COR-L47 (cell line): Measurements from ENCODE around the gene DBF4B.
"Not testable (repeated sequence)": the region's sequence is repeated elsewhere in the genome, so short reads cannot be mapped to it uniquely, and the experiment has no call there.

ENCODE experiments used
- DNase-seq: peaks from one replicate; lab custom pipeline; 2025; lab: John Stamatoyannopoulos, UW

The DBF4B gene

DNA sequence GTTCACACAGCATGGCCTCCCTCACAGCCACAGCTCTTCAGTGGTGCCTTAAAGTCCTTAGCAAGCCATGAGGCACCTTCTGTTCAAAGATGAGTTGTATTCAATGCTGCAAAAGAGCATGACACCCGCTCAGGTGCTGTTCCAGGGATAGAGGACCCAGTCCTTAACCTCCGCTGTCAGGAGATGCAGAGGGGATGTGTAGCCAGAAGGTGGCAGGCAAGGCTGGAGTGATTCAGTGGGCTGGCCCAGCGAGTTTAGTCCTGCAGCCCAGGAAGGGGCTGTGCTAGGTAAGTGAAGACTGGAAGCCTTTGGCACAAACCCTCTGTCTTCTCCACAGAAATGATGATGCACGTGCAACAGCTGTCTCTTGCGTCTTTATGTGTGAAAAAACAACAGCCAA lies 25.3 kb downstream of the DBF4B start:
- DNase-seq = no peak

DNA sequence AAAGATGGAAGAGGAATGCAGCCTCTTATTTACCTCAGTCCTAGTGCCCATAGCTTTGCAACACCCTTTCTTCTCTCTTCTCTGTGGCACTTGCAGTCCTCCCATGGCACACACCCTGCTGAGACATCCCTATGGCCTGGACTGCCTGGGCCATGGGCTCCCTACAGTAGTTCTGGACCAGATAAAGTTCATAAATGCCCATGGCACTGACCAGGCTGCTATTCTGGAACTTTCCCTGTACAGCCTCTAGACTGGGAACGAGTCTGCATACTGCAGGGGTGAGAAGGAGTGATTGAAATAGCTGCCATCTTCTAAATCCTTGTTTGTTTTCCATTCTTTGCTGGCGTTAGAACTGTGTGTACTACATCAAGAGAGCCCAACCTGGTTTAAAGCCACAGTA lies 25.8 kb downstream of the DBF4B start:
- DNase-seq = no peak

DNA sequence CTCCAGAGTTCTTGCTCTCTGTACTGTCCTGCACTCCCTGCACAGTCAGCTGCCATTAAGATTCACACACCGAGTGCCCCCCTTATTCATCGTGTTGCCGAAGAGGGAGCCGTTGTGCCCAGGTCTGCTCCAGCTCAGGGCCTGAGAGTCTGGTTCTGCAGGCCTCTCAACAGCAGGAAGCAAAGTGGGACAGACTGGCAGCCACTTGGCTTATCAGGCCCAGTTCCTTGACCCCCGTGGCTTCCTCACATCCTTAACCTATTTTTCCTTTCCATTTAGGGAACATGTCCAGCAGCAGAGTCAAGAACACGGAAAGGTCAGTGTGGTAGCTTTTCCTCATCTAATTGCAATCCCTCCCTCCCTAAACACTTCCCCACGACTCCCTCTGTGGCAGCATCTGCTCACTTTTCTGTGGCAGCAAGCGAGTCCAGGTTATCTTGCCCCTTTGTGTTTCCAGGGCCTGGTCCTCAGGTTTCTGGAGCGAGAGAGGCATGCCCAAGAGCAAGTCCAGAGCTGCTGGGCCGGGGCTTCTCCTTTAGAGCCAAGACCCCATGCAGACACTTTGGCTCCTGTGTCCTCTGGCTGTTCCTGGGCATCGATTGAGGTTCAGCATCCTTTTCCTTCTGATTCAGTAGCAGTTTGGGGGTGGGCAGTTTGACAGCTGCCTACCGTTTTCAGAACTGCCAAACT lies 28.2 kb downstream of the DBF4B start:
- no peak for DNase-seq

DNA sequence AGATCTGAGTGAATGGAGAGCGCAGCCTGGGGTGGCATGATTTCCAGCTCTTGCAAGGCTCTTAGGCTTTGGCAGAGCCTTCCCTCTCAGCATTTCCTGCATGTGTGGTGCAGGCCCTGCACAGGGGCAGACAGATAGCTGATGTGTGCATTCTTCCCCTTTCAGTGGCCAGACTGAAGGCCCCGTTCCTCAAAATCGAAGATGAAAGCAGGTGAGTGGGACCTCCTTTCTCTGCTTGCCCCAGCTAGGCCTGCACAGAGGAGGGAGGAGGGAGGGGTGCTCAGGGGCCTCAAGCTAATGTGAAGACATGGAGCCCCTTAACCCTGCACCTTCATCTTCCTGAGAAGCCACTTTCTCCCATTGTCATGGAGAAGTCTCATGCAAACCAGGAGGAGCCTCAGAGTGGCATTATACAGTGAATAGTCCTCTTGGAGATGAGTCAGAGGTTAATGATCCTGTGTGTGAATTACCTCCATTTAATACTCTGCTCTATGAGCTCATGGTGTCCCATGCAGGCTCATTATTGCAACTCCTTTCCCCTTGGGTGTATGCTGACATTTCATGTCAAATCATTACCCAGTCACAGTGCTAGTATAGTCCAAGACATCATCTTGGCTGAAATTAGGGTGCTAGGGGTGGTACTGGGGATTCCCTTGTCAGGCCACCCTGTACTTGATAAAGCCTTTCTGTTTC lies 29.9 kb downstream of the DBF4B start:
- DNase-seq = no peak

DNA sequence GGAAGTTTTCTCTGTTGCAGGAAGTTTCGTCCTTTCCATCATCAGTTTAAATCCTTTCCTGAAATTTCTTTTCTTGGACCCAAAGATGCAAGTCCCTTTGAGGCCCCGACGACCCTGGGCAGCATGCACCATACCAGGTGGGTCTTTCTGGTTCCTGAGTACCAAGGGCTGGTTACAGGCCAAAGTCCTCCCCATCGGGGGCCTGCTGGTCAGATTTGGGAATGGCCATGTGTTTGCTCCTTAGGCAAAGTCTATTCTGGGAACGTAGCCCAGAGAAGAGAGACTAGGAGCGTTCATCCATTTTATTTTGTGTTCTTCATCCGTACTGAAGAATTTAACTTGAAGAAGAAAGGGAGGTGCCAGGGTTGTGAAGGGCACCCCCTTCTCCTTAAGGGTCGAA lies 32.9 kb downstream of the DBF4B start:
- no peak for DNase-seq

DNA sequence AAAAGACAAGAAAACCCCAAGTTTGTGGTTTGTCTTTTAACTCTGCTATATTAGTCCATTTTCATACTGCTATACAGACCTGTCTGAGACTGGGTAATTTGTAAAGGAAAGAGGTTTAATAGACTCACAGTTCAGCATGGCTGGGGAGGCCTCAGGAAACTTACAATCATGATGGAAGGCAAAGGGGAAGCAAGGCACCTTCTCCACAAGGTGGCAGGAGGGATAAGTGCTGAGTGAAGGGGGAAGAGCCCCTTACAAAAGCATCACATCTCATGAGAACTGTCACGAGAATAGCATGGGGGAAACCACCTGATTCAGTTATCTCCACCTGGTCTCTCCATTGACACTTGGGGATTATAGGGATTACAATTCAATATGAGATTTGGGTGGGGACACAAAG lies 36.8 kb downstream of the DBF4B start:
- no peak for DNase-seq

DNA sequence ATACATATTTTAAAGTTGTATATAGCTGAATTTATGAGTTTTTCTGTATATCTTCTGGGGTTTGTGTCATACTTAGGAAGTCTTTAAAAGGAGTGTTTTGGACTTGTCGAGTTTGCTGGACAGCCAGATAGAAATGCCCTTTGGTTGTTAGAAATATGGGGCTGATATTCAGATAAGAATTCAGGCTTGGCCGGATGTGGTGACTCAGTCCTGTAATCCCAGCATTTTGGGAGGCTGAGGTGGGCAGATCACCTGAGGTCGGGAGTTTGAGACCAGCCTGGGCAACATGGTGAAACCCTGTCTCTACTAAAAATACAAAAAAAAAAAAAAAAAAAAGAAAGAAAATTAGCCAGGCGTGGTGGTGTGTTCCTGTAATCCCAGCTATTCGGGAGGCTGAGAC lies 37.3 kb downstream of the DBF4B start:
- not testable (repeated sequence) for DNase-seq

DNA sequence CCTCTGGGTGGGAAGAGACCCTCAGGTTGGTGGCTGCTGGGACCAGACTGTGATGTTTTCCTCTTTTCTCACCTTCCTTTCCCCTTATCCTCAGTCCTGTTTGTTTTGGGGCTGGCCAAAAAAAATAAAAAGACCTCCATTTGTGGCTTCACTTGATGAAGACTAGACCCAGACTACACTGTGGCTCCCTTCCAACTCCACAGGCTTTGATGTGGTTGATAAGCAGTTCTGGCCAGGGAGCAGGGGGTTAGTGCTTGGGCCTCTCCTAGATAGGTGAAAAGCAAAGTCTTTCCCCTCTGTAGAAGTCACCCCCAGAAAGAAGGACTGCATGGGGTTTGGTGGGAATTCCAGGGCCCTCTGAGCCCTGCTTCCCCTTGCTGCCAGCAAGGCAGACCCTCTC lies 39.1 kb downstream of the DBF4B start:
- DNase-seq = no peak

DNA sequence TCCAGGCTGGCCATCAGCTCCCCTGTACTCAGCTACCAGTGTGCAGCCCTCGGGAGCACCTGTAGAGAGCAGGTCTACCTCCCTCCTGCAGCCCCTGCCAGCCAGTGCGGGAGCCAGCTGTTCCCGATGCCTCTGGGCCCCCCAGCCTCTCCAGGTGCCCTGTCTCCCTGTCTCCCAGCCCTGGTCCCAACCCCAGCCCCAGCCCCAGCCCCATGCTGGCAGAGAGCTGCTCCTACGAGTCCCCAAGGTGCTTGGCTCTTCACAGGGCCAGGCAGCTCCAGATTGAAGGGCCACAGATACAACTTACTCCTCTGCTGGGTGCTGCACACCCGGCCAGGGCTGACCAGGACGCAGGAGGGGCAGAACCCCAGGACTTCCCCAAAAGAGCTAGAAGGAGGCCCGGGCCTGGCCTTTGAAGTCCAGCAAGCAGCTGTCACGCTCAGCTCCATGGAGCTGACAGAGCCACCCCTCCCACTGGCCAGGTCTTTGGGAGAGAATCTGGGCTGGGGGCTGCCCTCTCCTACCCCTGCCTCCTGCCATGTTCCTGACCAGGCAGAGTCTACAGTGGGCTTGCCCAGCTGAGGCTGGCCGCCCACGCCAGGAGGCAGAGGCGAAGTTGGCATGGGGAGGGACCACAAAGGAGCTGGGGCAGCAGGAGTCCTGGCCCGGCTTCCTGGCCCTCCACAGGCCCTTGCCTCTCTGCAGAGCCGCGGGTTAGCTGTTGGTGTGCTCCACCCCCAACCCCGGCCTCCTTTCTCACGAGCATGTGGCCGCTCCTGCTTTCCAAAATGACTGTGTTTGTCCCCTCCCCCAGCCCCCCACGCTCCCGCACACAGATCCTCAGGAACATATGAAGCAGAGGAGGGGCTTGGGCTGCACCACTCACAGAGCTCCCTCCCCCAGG lies 40.9 kb downstream of the DBF4B start:
- DNase-seq = no peak

DNA sequence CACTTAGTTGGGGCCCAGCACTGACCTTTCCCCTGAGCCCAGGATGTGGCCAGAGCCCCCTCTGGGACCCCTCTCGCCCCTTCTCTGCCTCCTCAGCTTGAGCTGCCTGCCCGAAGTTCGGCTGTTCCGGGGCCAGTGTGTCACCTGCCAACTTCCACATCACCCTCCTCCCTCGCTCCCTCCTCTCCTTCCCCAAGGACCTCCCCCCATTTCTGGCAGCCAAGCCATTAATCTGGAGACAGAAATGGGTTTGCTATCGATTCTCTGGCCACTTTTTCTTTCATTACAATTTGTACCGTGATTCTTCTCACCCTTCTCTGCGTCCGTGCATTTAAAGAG lies 41.5 kb downstream of the DBF4B start:
- no peak for DNase-seq

DNA sequence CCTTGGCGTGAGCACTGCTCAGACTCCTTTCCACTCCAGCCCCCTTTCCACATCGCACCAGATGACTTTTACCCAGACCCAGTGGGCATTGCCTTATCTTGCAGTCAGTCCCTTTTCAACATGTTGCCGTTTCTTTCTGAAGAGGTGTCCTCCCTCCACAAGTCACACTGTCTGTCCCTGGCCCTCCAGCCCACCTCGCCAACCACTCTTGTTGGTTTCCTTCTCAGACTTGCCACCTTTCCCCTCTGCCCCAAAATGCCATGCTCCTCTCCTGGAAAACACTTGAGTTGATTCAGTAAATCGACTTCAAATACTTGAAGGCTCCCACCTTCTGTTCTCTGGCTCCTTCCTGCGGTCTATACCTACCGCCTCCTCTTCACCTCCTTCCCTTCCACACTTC lies 42.9 kb downstream of the DBF4B start:
- no peak for DNase-seq

DNA sequence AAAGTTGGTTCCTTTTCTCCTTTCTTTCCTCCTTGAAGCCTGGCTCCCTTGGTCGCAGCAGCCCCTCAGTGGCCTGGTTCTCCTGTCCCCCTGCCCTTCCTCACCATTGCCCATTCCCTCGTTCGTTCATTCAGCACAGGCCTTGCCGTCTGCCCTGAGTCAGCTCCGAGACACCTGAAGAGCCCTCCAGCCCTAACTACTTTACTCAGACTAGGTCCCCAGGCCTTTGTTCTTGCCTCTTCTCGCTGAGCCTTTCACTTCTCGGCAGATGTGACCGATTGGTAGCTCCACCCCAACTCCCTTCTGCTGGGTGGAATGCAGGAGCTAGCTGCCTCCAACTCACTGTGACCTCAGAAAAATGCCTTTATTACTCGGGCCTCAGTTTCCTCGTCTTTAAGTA lies 43.3 kb downstream of the DBF4B start:
- no peak for DNase-seq

DNA sequence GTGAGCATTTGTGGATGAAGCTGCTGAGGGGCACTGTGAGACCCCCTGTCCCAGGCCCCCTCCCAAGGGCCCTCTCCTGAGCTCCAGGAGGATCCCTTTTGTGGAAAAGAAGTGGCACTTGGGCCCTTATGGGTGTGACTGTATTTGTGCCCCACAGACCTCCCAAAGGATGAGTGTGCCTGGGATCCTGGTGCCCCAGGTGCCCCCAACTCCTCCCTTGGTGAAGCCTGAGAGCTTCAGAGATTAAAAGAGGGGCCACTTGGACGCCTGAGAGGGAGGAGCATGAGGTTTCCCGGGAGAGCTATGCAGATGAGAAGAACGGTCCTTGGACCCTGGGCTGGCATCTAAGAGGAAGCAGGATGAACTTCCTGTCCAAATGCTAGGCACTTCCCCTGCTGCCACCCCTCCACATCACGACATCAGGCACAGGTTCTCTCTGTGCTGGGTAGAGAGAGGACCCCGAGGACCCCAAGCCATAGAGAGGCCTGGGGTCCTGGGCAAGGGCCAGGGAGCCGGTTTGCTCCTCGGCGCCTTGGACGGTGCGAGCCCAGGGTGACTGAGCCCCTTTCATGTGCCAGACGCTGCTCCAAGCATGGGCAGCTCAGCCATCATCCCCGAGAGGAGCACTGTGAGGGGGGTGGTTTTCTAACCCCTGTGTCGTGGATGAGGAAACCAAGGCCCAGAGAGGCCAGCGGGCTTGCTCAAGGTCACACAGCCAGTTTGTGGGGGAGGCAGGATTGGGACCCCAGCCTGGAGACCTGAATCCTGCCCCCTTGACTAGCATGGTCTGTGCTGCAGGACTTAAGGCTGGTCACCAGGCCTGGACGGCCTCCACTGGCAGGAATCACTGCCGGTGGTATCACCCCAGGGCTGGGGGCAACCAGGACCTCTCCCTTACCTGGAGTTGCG lies 44.7 kb downstream of the DBF4B start:
- DNase-seq = no peak

DNA sequence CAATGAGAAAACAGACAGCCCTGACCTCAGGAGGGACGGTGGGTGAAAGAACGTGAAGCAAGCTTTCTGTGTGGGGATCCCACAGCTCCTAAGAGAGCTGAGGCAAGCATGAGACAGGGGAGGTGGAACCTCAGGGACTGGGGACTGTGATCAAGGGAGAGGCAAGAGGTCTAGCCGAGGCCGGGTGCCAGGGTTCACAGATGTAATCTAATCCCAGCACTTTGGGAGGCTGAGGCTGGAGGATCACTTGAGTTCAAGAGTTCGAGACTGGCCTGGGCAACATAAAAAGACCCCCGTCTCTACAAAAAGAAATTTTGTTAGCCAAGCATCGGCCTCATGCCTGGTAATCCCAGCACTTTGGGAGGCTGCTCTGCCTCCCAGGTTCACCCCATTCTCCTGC lies 45.8 kb downstream of the DBF4B start:
- no peak for DNase-seq

DNA sequence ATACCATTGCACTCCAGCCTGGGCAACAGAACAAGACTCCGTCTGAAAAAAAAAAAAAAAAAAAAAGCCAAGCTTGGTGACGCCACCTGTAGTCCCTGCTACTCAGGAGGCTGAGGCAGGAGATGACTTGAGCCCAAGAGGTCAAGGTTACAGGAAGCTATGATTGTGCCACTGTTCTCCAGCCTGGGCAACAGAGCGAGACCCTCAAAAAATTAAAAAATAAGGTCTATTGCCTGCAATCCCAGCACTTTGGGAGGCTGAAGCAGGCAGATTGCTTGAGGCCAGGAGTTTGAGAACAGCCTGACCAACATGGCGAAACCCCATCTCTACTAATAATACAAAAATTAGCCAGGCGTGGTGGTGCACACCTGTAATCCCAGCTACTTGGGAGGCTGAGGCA lies 46.7 kb downstream of the DBF4B start:
- DNase-seq = not testable (repeated sequence)

DNA sequence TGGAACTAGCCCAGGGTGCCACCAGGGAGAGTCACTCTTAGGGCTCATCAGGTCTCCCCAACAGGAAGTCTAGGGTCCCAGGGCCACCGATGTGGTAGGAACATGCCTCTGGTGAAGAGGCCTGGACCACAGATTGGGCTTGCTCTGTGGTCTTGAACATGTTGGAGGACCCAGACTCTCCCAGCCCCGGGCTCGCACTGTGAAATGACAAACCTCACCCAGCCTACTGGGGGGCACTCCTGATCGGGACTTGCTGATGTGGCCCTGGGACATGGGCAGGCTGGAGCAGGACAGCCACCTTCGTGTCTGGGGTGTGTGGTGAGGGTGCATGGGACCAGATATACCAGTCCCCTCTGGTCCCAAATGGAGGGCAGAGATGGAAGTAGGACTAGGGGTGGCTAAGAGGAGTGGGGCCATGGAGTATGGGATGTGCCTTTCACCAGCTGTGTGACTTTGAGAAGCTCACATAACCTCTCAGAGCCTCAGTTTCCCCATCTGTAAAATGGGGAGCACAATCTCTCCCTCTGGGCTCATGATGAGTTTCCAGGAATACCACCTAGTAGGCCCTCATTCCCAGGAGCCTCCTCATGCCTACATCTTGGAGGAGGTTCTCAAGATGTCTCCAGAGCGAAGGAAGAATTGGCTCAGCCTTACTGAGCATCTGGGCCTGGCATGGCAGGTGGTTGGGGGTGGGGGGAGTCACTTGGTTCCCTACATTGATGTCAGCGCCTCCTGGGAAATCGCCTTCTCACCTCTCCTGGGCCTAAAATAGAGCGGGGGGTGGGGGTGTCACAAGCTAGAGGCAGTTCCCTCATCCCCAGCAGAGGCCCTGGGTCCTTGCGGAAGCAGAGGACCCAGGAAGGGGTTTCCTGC lies 48.8 kb downstream of the DBF4B start:
- DNase-seq = no peak

DNA sequence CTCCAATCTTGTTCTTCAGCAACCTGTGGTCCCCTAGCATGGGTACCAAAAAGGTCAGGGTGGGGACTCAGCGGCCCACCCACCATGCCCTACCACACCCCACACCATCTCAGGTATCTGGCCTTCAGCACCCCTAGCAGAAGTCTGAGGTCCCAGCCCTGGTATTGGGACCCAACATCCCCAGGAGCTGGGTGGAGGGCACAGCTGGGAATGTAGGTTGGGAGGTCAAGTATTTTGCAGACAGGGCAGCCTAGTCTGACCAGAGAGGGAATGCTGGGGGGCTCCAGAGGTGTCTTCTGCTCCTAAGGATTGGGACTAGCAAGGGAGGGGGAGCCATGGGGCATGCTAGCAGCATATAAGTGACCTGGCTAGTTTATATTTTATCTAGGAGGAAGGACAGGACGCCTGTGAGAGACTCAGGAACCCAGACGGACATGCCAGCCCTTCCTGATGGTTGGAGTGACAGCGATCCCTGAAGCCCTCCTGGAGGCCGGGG lies 49.5 kb downstream of the DBF4B start:
- DNase-seq = no peak

DNA sequence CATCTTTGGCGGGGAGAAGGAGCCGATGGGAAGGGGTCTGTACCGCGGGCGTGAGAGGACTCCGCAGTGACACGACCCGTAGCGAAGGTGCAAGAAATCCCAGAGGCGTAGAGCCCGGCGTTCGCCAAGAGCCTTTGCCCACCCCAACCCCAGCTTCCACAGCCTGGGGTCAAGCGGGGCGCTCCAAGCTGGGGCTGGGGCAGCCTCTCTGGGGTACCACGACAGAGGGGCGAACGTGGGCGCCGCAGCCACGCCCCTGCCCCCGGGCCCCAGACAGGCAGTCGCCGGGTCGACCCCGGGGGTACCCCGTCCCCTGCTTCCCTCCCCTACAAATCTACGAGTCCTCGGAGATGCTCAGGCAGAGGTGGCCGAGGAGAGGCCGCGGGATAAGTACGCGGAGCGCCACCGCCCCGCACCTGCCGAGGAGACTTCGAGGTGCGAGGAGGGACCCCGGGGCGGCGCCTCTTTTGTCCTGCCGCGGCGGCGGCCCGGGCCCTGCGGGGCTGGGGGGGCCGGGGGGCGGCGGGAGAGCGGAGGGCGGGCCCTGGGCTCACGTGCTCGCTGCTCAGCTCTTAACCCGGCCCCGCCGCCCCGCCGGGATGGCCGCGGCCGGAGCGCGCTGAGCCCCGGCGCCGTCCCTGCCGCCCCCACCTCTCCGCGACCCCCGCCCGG lies 50.1 kb downstream of the DBF4B start, which contains the start of gene ADAM11:
Gene ADAM11 (plus strand): TSS at position 575 of the 672 bp plus-strand sequence. CDS start 212 bp downstream, outside the sequence.
- DNase-seq = no peak

DNA sequence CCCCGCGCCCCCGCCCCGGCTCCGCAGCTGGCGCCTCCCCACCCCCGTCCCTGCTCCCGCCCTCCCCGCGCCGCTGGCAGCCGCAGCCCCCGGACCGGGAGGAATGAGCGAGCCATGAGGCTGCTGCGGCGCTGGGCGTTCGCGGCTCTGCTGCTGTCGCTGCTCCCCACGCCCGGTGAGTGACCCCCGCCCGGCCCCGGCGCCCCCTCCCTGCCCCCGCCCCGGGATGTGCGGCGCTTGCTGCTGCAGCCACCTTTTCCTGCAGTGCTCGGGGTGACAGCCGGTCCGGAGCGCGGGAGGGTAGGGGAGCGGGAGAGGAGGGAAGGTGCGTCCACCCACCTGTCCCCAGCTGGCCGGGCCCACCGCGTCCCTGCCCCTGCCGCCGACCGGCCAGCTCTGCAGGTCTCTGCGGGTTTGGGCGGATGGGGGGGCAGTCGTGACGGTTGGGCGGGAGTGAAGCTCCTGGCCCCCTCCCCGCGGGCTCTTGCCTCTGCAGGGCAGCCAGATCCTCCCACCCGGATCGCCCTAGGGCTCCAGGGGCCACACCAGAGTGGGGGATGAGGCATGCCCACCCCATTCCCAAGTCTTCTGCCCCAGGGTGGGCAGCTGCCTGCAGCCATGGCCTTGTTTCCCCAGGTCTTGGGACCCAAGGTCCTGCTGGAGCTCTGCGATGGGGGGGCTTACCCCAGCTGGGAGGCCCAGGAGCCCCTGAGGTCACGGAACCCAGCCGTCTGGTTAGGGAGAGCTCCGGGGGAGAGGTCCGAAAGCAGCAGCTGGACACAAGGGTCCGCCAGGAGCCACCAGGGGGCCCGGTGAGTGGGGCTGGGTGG lies 50.8 kb downstream of the DBF4B start:
- DNase-seq = no peak
